B cell (primary cell): Measurements from ENCODE around the gene SEMA4D.

Source experiments
- EZH2 ChIP-seq: IDR thresholded peaks from 2 replicates; pipeline ENCODE4 v1.6.1; 2012; ENCODE audit warnings: borderline replicate concordance, low read depth, mild to moderate bottlenecking, moderate library complexity, low read length; ENCODE audit not compliant: insufficient read depth, poor library complexity, severe bottlenecking
- TF ChIP-seq, protein P1 (sequence below): fragments of 200-600 bp; IDR thresholded peaks from one replicate; pipeline ENCODE4 v1.8.0; 2022; ENCODE audit warnings: antibody characterized with exemption, mild to moderate bottlenecking

DNA sequence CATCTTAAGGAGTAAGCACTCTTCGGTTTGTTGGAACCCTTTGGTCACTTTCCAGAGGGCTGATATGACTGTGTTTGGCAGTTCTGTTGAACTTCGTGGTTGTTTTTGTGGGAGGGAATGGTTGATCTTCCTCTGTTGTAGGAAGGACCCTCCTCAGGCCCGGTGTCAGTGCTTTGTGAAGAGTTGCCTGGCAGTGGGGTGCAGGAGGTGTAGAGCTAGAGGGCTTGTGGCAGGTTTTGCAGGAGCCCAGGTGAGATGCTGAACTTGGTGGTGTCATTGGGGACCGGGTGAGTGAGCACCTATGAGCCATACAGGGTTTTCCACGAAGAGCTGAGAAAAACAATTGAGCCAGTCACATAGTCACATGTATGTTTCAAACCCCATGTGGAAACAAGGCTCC, 152.4 kb downstream of the SEMA4D start:
- TF ChIP-seq, protein P1, sequence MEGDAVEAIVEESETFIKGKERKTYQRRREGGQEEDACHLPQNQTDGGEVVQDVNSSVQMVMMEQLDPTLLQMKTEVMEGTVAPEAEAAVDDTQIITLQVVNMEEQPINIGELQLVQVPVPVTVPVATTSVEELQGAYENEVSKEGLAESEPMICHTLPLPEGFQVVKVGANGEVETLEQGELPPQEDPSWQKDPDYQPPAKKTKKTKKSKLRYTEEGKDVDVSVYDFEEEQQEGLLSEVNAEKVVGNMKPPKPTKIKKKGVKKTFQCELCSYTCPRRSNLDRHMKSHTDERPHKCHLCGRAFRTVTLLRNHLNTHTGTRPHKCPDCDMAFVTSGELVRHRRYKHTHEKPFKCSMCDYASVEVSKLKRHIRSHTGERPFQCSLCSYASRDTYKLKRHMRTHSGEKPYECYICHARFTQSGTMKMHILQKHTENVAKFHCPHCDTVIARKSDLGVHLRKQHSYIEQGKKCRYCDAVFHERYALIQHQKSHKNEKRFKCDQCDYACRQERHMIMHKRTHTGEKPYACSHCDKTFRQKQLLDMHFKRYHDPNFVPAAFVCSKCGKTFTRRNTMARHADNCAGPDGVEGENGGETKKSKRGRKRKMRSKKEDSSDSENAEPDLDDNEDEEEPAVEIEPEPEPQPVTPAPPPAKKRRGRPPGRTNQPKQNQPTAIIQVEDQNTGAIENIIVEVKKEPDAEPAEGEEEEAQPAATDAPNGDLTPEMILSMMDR: no peak
- TF ChIP-seq EZH2: no peak
